GM12878 (cell line): ENCODE measurements around the gene BDKRB2. TPM values are rescaled to one million over a fixed set of nuclear protein-coding genes. Genes with fewer than 3 reads are reported as not detected.

Experiments used
- ATAC-seq: fragments of 200-7000 bp; cut with Tn5 transposase; 3 replicates; pipeline ENCODE4 v1.9.1; 2020; ENCODE audit warnings: mild to moderate bottlenecking, moderate library complexity
- BruUV-seq: library from RNA; stranded (reverse); fragments of 400-500 nt; replicated peaks from 2 replicates; lab custom pipeline; 2021; lab: Mats Ljungman, UMichigan
- CTCF ChIA-PET: fragments of 300-600 bp; sonication (Branson Sonifier 250); formaldehyde crosslinking; extraction: SDS; loops from one replicate; lab custom pipeline; 2021; ENCODE audit warnings: inconsistent platforms; lab: Yijun Ruan, JAX
- POLR2A ChIA-PET: fragments of 350-600 bp; formaldehyde crosslinking; extraction: SDS; loops from one replicate; lab custom pipeline; 2021; ENCODE audit warnings: inconsistent platforms; lab: Charles Lee
- RAD21 ChIA-PET: fragments of 300-600 bp; sonication (Branson Sonifier 250); formaldehyde crosslinking; loops from one replicate; lab custom pipeline; 2023; ENCODE audit warnings: antibody characterized with exemption; ENCODE audit not compliant: unreplicated experiment; lab: Charles Lee
- SMC1A ChIA-PET: fragments of 300-600 bp; sonication (Branson Sonifier 250); formaldehyde crosslinking; loops from one replicate; lab custom pipeline; 2023; ENCODE audit not compliant: unreplicated experiment, uncharacterized antibody; lab: Charles Lee
- DNase-seq: peaks from one replicate; pipeline ENCODE4 v3.0.0-alpha.2; 2011; ENCODE audit warnings: low read depth, low spot score
- FAIRE-seq: peaks from 3 replicates; lab custom pipeline; 2011; peaks lifted over from hg19 to GRCh38; lab: Jason Lieb, UNC
- H2AFZ ChIP-seq: 2 replicates; pipeline ENCODE4 v1.6.0; 2011; ENCODE audit warnings: low read depth, low read length, control low read depth; ENCODE audit not compliant: control insufficient read depth
- H3K27ac ChIP-seq: 2 replicates; pipeline ENCODE4 v1.5.1; 2011; ENCODE audit warnings: control low read depth; ENCODE audit not compliant: control insufficient read depth, insufficient read depth
- H3K27me3 ChIP-seq, 2 experiments: replicated peaks in 1 of 2; 2 replicates each; pipeline versions ENCODE4 v1.6.0 to v1.6.1; 2011; ENCODE audit warnings: low read length in 1 of 2; ENCODE audit not compliant: control insufficient read depth in 2 of 2, insufficient read depth in 2 of 2
- H3K36me3 ChIP-seq, 2 experiments: 2 replicates each; pipeline ENCODE4 v1.5.1; 2011; ENCODE audit warnings: low read length in 1 of 2; ENCODE audit not compliant: control insufficient read depth in 2 of 2, insufficient read depth in 2 of 2
- H3K4me1 ChIP-seq: 2 replicates; pipeline ENCODE4 v1.6.1; 2011; ENCODE audit warnings: mild to moderate bottlenecking, low read length, moderate library complexity, mixed read lengths; ENCODE audit not compliant: control insufficient read depth, insufficient read depth
- H3K4me2 ChIP-seq: 2 replicates; pipeline ENCODE4 v1.6.0; 2011; ENCODE audit warnings: control low read depth; ENCODE audit not compliant: control insufficient read depth, insufficient read depth
- H3K4me3 ChIP-seq: fragments of 200-600 bp; sonication (generic); 2 replicates; pipeline ENCODE4 v1.5.1; 2016
- H3K79me2 ChIP-seq: 2 replicates; pipeline ENCODE4 v1.6.0; 2011; ENCODE audit warnings: low read length; ENCODE audit not compliant: control insufficient read depth, insufficient read depth
- H3K9ac ChIP-seq: 2 replicates; pipeline ENCODE4 v1.8.0; 2011; ENCODE audit warnings: low read length, control low read depth, mixed read lengths; ENCODE audit not compliant: control insufficient read depth, insufficient read depth
- H3K9me3 ChIP-seq: replicated peaks from 3 replicates; pipeline ENCODE4 v1.5.1; 2011; ENCODE audit warnings: mild to moderate bottlenecking, low read length; ENCODE audit not compliant: control insufficient read depth, insufficient read depth
- H4K20me1 ChIP-seq: 2 replicates; pipeline ENCODE4 v1.6.0; 2011; ENCODE audit not compliant: control insufficient read depth, insufficient read depth
- ASH2L ChIP-seq: fragments of 300-600, 200-600 bp; sonication (generic); IDR thresholded peaks from 2 replicates; pipeline ENCODE4 v1.6.1; 2017; ENCODE audit warnings: low read depth, mild to moderate bottlenecking, borderline replicate concordance
- BRCA1 ChIP-seq: IDR thresholded peaks from 2 replicates; pipeline ENCODE4 v1.6.1; 2011; ENCODE audit warnings: low read depth, low read length, improper control_type of control experiment
- CHD1 ChIP-seq: IDR thresholded peaks from 2 replicates; pipeline ENCODE4 v1.6.1; 2012; ENCODE audit warnings: low read depth, low read length, improper control_type of control experiment
- HDGF ChIP-seq: fragments of 450-650 bp; IDR thresholded peaks from 2 replicates; pipeline ENCODE4 v1.6.1; 2016; ENCODE audit warnings: antibody characterized with exemption
- IRF4 ChIP-seq: IDR thresholded peaks from 2 replicates; pipeline ENCODE4 v1.6.1; 2011; ENCODE audit warnings: low read depth, low read length
- NFYB ChIP-seq: IDR thresholded peaks from 2 replicates; pipeline ENCODE4 v1.6.1; 2011; ENCODE audit warnings: low read depth, mild to moderate bottlenecking, low read length, improper control_type of control experiment, moderate library complexity; ENCODE audit not compliant: insufficient read depth
- RB1 ChIP-seq: fragments of 450-650 bp; formaldehyde crosslinking; IDR thresholded peaks from 2 replicates; pipeline ENCODE4 v1.6.1; 2017; ENCODE audit warnings: mild to moderate bottlenecking, borderline replicate concordance
- SMAD1 ChIP-seq: fragments of 450-650 bp; IDR thresholded peaks from 2 replicates; pipeline ENCODE4 v1.6.1; 2018; ENCODE audit warnings: mild to moderate bottlenecking, low read depth; ENCODE audit not compliant: partially characterized antibody
- SREBF2 ChIP-seq: IDR thresholded peaks from 2 replicates; pipeline ENCODE4 v1.6.1; 2012; ENCODE audit warnings: mild to moderate bottlenecking, low read length
- TBL1XR1 ChIP-seq: IDR thresholded peaks from 2 replicates; pipeline ENCODE4 v1.6.1; 2012; ENCODE audit warnings: low read depth, low read length, improper control_type of control experiment
- TCF3 ChIP-seq: IDR thresholded peaks from 2 replicates; pipeline ENCODE4 v1.6.1; 2012; ENCODE audit warnings: low read depth, mild to moderate bottlenecking, low read length, borderline replicate concordance; ENCODE audit not compliant: insufficient read depth
- ZNF274 ChIP-seq: IDR thresholded peaks from one replicate; pipeline ENCODE4 v1.8.0; 2011; ENCODE audit not compliant: insufficient read length, insufficient read depth
- ZNF384 ChIP-seq: IDR thresholded peaks from 2 replicates; pipeline ENCODE4 v1.6.1; 2012; ENCODE audit warnings: low read depth, mild to moderate bottlenecking, low read length, improper control_type of control experiment, borderline replicate concordance
- WGBS: methylation state at CpG from one replicate; pipeline ENCODE4 v1.1.6; 2016; ENCODE audit warnings: low lambda C conversion rate; ENCODE audit not compliant: insufficient replicate concordance, insufficient coverage; ENCODE audit errors: missing lambda C conversion rate; 5-methylcytosine and 5-hydroxymethylcytosine counted together
- in situ Hi-C: fragments of 300-500 bp; cut with MboI; formaldehyde crosslinking; loops from 9 replicates; pipeline ENCODE4 v1.14.3; 2018; ENCODE audit warnings: mixed read lengths
- intact Hi-C: fragments of 100-400 bp; cut with micrococcal nuclease; formaldehyde crosslinking; loops from one replicate; pipeline ENCODE4 v1.14.2; 2022; ENCODE audit not compliant: unreplicated experiment
- polyA plus RNA-seq, 11 experiments: library from polyadenylated mRNA; depleted of rRNA in 4 of 11; unstranded in 6 of 11; stranded (reverse) in 5 of 11; fragments of >200 nt; fragmentation: Nextera tagmentation in 4 of 11; fragmentation: Illumina TruSeq in 1 of 11; extraction: Ambion mirVana in 4 of 11; extraction: Trizol in 1 of 11; gene quantifications; 1 replicate in 1 of 11; 2 replicates in 10 of 11; pipeline versions ENCODE4 v1.2.1 to v1.2.3, GENCODE V29; 2011 to 2016; ENCODE audit warnings: inconsistent platforms in 2 of 11, missing spikeins in 2 of 11, low read depth in 1 of 11
- total RNA-seq, 4 experiments: library from RNA; depleted of rRNA in 3 of 4; stranded (reverse); fragments of >200 nt in 3 of 4; fragmentation: Illumina TruSeq in 1 of 4; extraction: Trizol in 1 of 4; gene quantifications; 2 replicates each; pipeline versions ENCODE4 v1.2.1 to v1.2.3, GENCODE V29; 2013 to 2021
- TF ChIP-seq, protein P1 (sequence below): fragments of 450-650 bp; IDR thresholded peaks from 2 replicates; pipeline ENCODE4 v1.6.1; 2017; ENCODE audit warnings: mild to moderate bottlenecking, low read depth, inconsistent platforms; ENCODE audit not compliant: poor library complexity, severe bottlenecking
- TF ChIP-seq, protein P2 (sequence below): IDR thresholded peaks from 2 replicates; pipeline ENCODE4 v1.6.1; 2011; ENCODE audit warnings: borderline replicate concordance, low read depth, mild to moderate bottlenecking, moderate library complexity, mixed read lengths, low read length; ENCODE audit not compliant: insufficient read depth; ENCODE audit errors: extremely low read length
- TF ChIP-seq, protein P3 (sequence below): fragments of 450-650 bp; IDR thresholded peaks from 2 replicates; pipeline ENCODE4 v1.6.1; 2016; ENCODE audit warnings: mild to moderate bottlenecking

Gene BDKRB2
- total and polyA plus RNA-seq, 10 of the 15 experiments (the other 5 are each of a cell fraction or from before 2014, with no cell fraction given), result 0.08 TPM; not detected in 9

DNA sequence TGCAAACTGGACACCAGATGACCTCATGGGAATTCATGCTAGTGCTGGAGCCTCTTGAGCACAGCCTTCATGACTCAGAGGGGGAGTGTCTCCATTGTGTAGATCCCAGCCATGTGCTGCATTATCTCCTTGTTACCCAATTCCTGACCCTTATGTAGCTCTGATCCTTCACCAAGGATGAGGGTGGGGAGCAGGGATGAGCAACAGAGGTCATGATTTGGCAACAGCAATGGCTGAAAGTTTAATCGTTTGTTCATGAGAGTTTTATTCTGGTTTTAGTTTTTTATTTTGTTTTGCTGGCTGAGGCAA, 41.9 kb downstream of the BDKRB2 start:
- intact Hi-C loops, result no loop called here

DNA sequence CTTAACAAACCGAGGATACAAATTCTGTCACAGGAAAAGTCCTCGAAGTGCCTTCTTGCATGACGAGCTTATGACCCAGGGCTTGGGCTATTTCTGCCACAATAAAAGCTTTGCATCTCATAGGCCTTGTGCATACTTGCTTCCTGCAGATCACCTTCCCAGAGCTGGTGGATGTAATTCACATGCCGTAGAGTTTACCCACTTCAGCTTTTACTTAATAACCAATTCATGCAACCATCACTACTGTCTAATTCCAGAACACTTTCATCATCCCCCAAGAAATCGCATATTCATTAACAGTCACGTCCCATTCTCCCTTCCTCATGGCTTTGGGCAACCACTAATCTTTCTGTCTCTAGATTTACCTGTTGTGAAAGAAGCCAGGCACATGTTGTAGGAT, 42.4 kb downstream of the BDKRB2 start:
- no peak overlapping the region for H3K4me2 ChIP-seq
- POLR2A ChIA-PET, result no interaction called here
- TF ChIP-seq, protein P1, sequence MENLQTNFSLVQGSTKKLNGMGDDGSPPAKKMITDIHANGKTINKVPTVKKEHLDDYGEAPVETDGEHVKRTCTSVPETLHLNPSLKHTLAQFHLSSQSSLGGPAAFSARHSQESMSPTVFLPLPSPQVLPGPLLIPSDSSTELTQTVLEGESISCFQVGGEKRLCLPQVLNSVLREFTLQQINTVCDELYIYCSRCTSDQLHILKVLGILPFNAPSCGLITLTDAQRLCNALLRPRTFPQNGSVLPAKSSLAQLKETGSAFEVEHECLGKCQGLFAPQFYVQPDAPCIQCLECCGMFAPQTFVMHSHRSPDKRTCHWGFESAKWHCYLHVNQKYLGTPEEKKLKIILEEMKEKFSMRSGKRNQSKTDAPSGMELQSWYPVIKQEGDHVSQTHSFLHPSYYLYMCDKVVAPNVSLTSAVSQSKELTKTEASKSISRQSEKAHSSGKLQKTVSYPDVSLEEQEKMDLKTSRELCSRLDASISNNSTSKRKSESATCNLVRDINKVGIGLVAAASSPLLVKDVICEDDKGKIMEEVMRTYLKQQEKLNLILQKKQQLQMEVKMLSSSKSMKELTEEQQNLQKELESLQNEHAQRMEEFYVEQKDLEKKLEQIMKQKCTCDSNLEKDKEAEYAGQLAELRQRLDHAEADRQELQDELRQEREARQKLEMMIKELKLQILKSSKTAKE, result no peak
- TF ChIP-seq TCF3 (no peak), SREBF2 (no peak), BRCA1 (no peak), NFYB (no peak), TBL1XR1 (no peak), CHD1 (no peak), RB1 (no peak), HDGF (no peak), ZNF384 (no peak)
- TF ChIP-seq, protein P2, sequence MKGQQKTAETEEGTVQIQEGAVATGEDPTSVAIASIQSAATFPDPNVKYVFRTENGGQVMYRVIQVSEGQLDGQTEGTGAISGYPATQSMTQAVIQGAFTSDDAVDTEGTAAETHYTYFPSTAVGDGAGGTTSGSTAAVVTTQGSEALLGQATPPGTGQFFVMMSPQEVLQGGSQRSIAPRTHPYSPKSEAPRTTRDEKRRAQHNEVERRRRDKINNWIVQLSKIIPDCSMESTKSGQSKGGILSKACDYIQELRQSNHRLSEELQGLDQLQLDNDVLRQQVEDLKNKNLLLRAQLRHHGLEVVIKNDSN, result no peak
- TF ChIP-seq, protein P3, sequence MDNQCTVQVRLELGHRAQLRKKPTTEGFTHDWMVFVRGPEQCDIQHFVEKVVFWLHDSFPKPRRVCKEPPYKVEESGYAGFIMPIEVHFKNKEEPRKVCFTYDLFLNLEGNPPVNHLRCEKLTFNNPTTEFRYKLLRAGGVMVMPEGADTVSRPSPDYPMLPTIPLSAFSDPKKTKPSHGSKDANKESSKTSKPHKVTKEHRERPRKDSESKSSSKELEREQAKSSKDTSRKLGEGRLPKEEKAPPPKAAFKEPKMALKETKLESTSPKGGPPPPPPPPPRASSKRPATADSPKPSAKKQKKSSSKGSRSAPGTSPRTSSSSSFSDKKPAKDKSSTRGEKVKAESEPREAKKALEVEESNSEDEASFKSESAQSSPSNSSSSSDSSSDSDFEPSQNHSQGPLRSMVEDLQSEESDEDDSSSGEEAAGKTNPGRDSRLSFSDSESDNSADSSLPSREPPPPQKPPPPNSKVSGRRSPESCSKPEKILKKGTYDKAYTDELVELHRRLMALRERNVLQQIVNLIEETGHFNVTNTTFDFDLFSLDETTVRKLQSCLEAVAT, result no peak

More for the DNA sequence above, 41.9 kb downstream of the BDKRB2 start:
- ChIA-PET POLR2A (no interaction called here), CTCF (no interaction called here), RAD21 (no interaction called here), SMC1A (no interaction called here)
- ATAC-seq (no peak), DNase-seq (no peak), FAIRE-seq (no peak)
- Histone ChIP-seq H3K36me3 (no peaks in the 10 kb centered on the region), H2AFZ (no peak overlapping the region), H3K9me3 (no peaks in the 10 kb centered on the region), H3K27ac (no peak overlapping the region), H3K4me2 (no peak overlapping the region), H3K9ac (no peak overlapping the region), H3K4me3 (no peak overlapping the region), H3K4me1 (no peaks in the 10 kb centered on the region), H4K20me1 (no peaks in the 10 kb centered on the region), H3K27me3 (no peaks in the 10 kb centered on the region), H3K79me2 (no peaks in the 10 kb centered on the region)
- no TSS peak for BruUV-seq
- TF ChIP-seq ASH2L (no peak), IRF4 (no peak), ZNF274 (no peak), SMAD1 (no peak)
- WGBS, result 72% methylated on average over 1 of the region's 1 CpG
- in situ Hi-C loops, result no loop called here

More for the DNA sequence above, 42.4 kb downstream of the BDKRB2 start:
- no peaks in the 10 kb centered on the region for H4K20me1 ChIP-seq
- BruUV-seq, result no TSS peak
- RAD21 ChIA-PET, result no interaction called here
- intact Hi-C loops, result no loop called here
- FAIRE-seq, result no peak
- H3K9ac ChIP-seq, result no peak overlapping the region
- no peak overlapping the region for H3K4me3 ChIP-seq
- no peak overlapping the region for H2AFZ ChIP-seq
- in situ Hi-C loops, result no loop called here
- no peaks in the 10 kb centered on the region for H3K79me2 ChIP-seq
- CTCF ChIA-PET, result no interaction called here
- SMC1A ChIA-PET, result no interaction called here
- DNase-seq, result no peak
- H3K27me3 ChIP-seq, result no peaks in the 10 kb centered on the region
- no peaks in the 10 kb centered on the region for H3K4me1 ChIP-seq
- no peaks in the 10 kb centered on the region for H3K9me3 ChIP-seq
- no peak overlapping the region for H3K27ac ChIP-seq
- ATAC-seq, result no peak
- 24% methylated on average over 6 of the region's 6 CpGs for WGBS
- no peaks in the 10 kb centered on the region for H3K36me3 ChIP-seq
